Prostate gland (tissue), 2 donors: Measurements from ENCODE around the gene FAM8A1.

Experiments
- POLR2A ChIP-seq: fragments of 450-650 bp; IDR thresholded peaks from one replicate; pipeline ENCODE4 v1.6.1; 2016; ENCODE audit warnings: antibody characterized with exemption, mild to moderate bottlenecking
- TF ChIP-seq, protein P1 (sequence below), 4 experiments: fragments of 200-600 bp in 2 of 4; fragments of 450-650 bp in 2 of 4; sonication (generic) in 2 of 4; IDR thresholded peaks; 1 replicate in 3 of 4; 2 replicates in 1 of 4; pipeline ENCODE4 v1.5.1; 2016 to 2019; ENCODE audit warnings: antibody characterized with exemption in 4 of 4, mild to moderate bottlenecking in 2 of 4, moderate library complexity in 2 of 4

DNA sequence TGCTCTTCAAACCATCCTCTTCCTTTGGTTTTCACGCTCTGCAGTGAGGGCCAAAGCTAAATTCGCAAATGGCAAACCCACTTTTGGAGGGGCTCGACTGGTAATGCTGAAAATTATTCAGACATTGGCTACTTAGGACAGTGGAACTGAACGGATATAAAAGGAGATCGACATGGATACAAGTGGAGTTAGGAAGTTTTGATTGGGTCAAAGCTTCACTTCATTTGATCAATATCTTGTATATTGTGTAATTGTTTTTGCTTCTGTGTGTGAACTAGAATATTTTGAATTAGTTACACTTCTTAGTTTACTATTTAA, 1.2 kb downstream of the FAM8A1 start:
- TF ChIP-seq, protein P1, sequence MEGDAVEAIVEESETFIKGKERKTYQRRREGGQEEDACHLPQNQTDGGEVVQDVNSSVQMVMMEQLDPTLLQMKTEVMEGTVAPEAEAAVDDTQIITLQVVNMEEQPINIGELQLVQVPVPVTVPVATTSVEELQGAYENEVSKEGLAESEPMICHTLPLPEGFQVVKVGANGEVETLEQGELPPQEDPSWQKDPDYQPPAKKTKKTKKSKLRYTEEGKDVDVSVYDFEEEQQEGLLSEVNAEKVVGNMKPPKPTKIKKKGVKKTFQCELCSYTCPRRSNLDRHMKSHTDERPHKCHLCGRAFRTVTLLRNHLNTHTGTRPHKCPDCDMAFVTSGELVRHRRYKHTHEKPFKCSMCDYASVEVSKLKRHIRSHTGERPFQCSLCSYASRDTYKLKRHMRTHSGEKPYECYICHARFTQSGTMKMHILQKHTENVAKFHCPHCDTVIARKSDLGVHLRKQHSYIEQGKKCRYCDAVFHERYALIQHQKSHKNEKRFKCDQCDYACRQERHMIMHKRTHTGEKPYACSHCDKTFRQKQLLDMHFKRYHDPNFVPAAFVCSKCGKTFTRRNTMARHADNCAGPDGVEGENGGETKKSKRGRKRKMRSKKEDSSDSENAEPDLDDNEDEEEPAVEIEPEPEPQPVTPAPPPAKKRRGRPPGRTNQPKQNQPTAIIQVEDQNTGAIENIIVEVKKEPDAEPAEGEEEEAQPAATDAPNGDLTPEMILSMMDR (IDR thresholded peaks at IDR 0.05), result no peak
- TF ChIP-seq POLR2A, result no peak
